Measurements from ENCODE around the gene WEE2.
"Not testable (repeated sequence)": the region's sequence is repeated elsewhere in the genome, so short reads cannot be mapped to it uniquely, and the experiment has no call there.

The WEE2 gene

DNA sequence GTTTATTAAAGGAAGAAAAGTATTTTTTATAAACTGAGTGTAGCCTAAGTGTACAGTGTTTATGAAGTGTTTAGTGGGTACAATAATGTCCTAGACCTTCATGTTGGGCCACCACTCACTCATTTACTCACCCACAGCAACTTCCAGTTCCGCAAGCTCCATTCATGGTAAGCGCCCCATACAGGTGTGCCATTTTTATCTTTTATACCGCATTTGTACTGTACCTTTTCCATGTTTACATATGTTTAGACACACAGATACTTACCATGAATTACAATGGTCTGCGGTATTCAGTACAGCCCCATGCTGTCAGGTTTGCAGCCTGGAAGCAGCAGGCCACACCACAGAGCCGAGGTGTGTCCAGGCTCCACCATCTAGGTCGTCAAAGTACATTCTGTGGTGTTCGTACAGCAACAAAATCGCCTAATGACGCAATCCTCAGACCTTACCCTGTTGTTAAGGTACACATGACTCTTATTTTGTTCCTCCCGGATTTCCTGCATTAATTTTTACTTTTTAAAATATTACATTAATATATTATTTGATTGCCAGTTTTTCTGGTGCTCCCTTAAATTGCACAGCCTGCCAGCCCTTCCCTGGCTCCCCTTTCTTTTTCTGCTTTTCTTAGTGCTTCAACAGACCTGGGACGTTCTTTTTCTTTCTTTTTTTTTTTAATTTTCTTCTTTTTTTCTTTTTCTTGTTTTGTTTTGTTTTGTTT lies 29.1 kb downstream of the WEE2 start:
- H3K27ac ChIP-seq = peak overlapping the region; percentile 82
- TF ChIP-seq, protein P1, sequence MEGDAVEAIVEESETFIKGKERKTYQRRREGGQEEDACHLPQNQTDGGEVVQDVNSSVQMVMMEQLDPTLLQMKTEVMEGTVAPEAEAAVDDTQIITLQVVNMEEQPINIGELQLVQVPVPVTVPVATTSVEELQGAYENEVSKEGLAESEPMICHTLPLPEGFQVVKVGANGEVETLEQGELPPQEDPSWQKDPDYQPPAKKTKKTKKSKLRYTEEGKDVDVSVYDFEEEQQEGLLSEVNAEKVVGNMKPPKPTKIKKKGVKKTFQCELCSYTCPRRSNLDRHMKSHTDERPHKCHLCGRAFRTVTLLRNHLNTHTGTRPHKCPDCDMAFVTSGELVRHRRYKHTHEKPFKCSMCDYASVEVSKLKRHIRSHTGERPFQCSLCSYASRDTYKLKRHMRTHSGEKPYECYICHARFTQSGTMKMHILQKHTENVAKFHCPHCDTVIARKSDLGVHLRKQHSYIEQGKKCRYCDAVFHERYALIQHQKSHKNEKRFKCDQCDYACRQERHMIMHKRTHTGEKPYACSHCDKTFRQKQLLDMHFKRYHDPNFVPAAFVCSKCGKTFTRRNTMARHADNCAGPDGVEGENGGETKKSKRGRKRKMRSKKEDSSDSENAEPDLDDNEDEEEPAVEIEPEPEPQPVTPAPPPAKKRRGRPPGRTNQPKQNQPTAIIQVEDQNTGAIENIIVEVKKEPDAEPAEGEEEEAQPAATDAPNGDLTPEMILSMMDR (conservative IDR thresholded peaks at IDR 0.05) = no peak
- TF ChIP-seq ZFX (IDR thresholded peaks at IDR 0.05) = no peak

DNA sequence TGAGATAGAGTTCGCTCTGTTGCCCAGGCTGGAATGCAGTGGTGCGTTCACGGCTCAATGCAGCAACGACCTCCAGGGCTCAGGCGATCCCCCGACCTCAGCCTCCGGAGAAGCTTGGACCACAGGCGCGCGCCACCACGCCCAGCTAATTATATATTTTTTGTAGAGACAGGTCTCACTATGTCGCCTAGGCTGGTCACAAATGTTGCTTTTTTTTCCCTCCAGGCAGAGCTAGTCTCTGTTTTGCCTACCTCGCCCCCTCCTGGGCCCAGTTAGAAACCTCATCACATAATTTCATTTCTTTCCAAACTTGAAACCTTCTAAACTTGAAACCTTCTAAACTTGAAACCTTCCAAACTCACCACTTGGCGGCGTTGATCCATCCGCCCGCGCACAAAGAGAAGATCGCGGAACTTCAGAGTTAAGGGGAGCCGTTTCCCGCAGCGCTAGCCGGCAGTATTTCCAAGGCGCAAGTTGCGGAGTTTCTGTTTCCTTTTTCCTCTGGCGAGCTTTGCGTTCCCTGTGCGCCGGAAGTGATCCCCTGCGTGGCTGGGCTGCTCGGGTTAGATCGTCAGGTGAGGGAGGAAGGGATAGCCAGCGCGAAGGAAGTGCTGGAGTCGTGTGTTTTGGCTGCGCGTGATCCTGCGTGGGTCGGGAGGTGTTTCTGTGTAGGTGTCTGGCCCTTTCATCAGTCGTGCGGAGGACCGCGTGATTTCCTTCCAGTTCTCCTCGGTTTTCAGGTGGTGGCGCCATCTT lies 29.9 kb downstream of the WEE2 start, which contains the start of gene SSBP1:
Gene SSBP1, plus strand, starts transcription at position 523 of the 756 bp plus-strand sequence. CDS start 809 bp downstream, outside the sequence.
- peak within 1 kb of the TSS; percentile 82 for H3K27ac ChIP-seq
- TF ChIP-seq, protein P1 (conservative IDR thresholded peaks at IDR 0.05) = peak; percentile 98
- no peak for TF ChIP-seq ZFX (IDR thresholded peaks at IDR 0.05)

DNA sequence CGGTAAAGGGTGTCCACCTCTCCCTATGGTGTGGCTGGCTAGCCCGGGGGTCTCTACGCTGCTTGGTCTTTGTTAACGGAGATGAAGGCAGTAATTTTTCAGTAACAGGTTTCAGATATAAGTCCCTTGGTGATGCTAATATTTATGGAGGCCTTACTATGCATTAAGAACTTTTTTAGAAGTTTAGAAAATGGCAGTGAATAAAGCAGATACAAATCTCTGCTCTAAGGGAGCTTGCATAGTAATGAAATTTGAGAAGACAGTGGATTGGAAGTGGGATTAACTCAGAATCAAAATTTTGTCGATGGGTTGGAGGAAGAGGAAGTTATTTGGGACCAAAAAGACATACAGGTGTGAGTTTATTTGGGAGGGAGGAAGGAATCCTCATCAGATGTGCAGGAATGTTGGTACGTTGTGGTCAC lies 30.4 kb downstream of the WEE2 start:
- peak overlapping the region; percentile 82 for H3K27ac ChIP-seq
- TF ChIP-seq ZFX (IDR thresholded peaks at IDR 0.05) = no peak
- TF ChIP-seq, protein P1 (conservative IDR thresholded peaks at IDR 0.05) = no peak

DNA sequence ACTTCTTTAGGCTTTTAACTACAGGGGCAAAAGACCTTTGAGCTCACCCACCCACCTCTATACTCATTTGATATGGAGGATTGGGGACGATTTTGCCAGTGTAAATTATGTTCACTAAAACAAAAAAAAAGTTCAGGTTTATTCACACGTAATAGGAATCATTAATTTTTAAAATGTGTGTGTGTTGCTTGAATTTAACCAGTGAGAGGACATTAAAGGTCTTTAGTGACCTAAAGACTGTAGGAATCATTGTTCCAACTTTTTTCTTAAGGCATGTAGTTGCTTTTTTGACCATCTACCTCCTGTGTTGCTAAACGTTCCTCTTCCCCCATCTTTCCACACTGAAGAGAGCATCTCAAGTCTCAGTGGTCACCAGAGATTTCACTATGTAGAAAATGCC lies 31.1 kb downstream of the WEE2 start:
- TF ChIP-seq ZFX (IDR thresholded peaks at IDR 0.05) = no peak
- TF ChIP-seq, protein P1 (conservative IDR thresholded peaks at IDR 0.05) = no peak
- H3K27ac ChIP-seq = no peak overlapping the region

DNA sequence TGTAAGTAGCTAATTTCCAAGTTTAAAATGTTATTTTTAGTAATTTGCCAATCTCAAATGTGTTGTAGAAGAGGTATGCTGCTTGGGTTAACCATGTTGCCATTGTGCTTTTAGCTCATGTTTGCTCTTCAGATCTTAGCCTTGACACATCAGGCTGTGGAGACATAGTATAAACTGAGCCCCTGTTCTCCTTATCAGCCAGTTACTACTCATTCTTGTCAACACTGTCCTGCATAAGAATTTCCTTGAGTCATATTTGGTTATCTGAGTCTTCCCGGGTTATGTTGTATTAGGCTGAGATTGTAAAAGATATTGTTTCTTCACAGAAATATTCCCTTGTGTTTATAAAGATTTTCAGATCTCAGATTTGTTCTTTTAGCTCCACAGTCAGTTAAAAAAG lies 34.1 kb downstream of the WEE2 start:
- TF ChIP-seq, protein P1 (conservative IDR thresholded peaks at IDR 0.05) = no peak
- no peak for TF ChIP-seq ZFX (IDR thresholded peaks at IDR 0.05)
- H3K27ac ChIP-seq = no peak overlapping the region

DNA sequence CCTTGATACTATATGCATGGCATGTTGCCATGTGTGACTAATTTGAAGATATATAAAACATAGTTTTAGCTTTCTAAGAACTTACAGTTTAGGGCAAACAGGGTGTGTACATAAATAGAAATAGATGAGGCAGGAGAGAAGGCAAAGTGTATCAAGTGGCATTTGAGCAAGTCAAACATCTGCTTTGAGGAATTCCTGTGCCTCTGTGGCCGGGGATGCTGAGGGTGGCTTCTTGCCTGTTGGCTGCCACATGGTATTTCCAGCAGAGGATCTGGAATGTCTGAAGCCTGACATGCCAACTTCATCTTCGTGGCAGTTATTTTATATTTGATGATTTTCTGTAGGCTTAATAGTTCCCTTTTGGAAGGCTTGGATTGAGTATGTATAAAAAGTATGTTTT lies 36.0 kb downstream of the WEE2 start:
- H3K27ac ChIP-seq = no peak overlapping the region
- TF ChIP-seq, protein P1 (conservative IDR thresholded peaks at IDR 0.05) = no peak
- no peak for TF ChIP-seq ZFX (IDR thresholded peaks at IDR 0.05)

DNA sequence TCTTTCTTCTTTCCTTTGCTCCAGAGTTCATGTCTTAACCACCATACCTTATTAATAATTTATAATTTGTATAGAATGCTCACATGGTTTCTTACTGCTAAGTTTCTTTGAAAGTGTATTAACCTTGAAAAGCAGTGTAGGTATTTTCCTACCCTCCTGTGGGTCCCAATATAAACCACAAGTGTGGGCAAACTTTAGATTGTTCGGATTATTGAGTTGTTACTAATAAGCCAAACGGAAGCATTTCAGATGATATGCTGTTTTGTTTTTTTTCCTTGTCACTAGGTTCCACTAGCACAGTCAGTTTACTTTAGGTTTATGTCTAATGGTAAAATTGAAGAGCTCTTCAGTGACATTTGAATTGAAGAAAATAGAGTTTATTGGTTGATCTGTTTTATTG lies 40.2 kb downstream of the WEE2 start:
- H3K27ac ChIP-seq = no peak overlapping the region
- TF ChIP-seq, protein P1 (conservative IDR thresholded peaks at IDR 0.05) = no peak
- TF ChIP-seq ZFX (IDR thresholded peaks at IDR 0.05) = no peak

DNA sequence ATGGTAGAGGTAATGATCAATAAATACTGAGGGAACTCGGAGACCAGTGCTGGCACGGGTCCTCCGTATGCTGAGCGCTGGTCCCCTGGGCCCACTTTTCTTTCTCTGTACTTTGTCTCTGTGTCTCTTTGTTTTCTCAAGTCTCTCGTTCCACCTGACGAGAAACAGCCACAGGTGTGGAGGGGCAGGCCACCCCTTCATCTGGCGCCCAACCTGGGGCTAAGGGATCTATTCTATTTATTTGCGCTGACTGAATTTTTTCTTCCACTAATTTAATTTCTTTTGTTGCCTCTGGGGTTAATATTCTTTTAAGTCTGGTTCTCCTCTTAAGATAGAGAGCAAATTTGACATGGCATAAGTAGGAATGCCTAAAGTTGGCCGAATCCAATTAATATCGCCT lies 43.8 kb downstream of the WEE2 start:
- not testable (repeated sequence) for H3K27ac ChIP-seq

Measured in C4-2B (cell line).